Colonic mucosa (tissue), 4 donors: ENCODE data around the gene KAT2A. TPM values are rescaled to one million over a fixed set of nuclear protein-coding genes. Genes with fewer than 3 reads are reported as not detected.

ENCODE experiments used
- DNase-seq: peaks from one replicate; pipeline ENCODE4 v3.0.0-alpha.2; 2020
- H3K27ac ChIP-seq: fragments of 200-600 bp; one replicate; pipeline ENCODE4 v1.8.0; 2021
- H3K27me3 ChIP-seq: fragments of 200-600 bp; one replicate; pipeline ENCODE4 v1.8.0; 2021
- H3K36me3 ChIP-seq: fragments of 200-600 bp; one replicate; pipeline ENCODE4 v1.8.0; 2021
- H3K4me1 ChIP-seq: fragments of 200-600 bp; one replicate; pipeline ENCODE4 v1.8.0; 2021; ENCODE audit warnings: mild to moderate bottlenecking
- H3K4me3 ChIP-seq: fragments of 200-600 bp; one replicate; pipeline ENCODE4 v1.8.0; 2021
- H3K9ac ChIP-seq, 2 donors: one replicate each; pipeline ENCODE4 v1.7.0; 2013; ENCODE audit warnings: control low read depth in 2 of 2, low read depth in 2 of 2, low read length in 2 of 2
- H3K9me3 ChIP-seq: fragments of 200-600 bp; one replicate; pipeline ENCODE4 v1.8.0; 2021
- intact Hi-C: fragments of 100-400 bp; cut with DNase I; formaldehyde crosslinking; loops from one replicate; pipeline ENCODE4 v1.14.1; 2022
- total RNA-seq, 2 donors: library from RNA; stranded (reverse); fragmentation: NEBNext Ultra II Directional in 1 of 2; extraction: Animal tissue kit (Norgen Biotek cat#: 25700) in 1 of 2; gene quantifications; one replicate each; pipeline ENCODE4 v1.2.1, GENCODE V29; 2021
- TF ChIP-seq, protein P1 (sequence below): fragments of 200-600 bp; IDR thresholded peaks from one replicate; pipeline ENCODE4 v1.8.0; 2022; ENCODE audit warnings: antibody characterized with exemption, mild to moderate bottlenecking
- donor health status: healthy.
- donor health status: DM: no; HTN: no; CAD: no.
- donor health status: DM: no; HTN: no; CAD: no.

KAT2A gene
- total RNA-seq, 2 donors from 2014 or later: 16.9 to 59.8 TPM

DNA sequence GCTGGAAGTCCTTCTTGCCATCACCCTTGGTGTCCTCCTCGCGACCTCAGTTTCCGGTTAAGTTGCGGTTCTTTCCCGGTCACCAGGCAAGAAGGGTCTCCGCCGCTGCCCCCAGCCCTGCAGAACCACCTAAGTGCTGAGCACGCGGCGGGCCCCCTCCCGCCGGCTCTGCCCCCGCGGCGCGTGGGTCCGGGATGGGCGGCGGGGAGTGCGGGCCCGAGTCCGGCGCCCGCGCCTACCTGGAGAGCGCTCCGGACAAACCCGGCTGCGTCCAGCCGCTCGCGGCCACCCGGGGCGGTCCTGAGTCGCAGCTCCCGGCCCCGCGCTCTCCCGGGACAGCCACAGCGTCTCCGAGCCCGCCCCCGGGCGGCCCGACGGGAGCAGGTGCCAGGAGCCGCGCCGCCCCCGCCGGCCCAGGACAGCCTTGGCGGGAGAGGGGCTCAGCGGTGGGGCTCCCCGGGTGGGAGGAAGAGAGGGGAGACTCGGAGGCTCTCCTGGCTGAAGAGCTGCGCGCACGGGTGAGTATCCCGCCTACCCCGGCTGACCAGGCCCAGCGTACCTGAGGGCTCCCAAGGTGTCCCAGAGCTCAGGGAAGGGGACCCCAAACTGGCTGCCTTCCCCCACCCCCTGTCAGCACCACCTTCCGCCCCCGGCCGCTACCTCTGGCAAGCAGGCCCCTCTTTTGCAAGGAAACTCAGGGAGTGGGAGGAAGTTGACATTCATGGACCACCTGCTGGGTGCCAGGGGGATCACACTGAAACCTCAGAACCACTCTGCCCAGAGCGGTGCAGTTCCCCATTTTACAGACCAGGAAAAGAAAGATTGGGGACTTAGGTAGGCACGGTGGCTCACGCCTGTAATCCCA, 48.6 kb downstream of the KAT2A start:
- DNase-seq: no peak
- Histone ChIP-seq H3K9ac (peak overlapping the region in 1 of 2 donors; percentile 24), H3K9me3 (no peaks in the 10 kb centered on the region), H3K4me1 (no peaks in the 10 kb centered on the region), H3K36me3 (no peaks in the 10 kb centered on the region), H3K4me3 (peak overlapping the region; percentile 13), H3K27me3 (peaks cover 22% of the 10 kb centered on the region), H3K27ac (no peak overlapping the region)
- intact Hi-C loops: no loop called here
- TF ChIP-seq, protein P1, sequence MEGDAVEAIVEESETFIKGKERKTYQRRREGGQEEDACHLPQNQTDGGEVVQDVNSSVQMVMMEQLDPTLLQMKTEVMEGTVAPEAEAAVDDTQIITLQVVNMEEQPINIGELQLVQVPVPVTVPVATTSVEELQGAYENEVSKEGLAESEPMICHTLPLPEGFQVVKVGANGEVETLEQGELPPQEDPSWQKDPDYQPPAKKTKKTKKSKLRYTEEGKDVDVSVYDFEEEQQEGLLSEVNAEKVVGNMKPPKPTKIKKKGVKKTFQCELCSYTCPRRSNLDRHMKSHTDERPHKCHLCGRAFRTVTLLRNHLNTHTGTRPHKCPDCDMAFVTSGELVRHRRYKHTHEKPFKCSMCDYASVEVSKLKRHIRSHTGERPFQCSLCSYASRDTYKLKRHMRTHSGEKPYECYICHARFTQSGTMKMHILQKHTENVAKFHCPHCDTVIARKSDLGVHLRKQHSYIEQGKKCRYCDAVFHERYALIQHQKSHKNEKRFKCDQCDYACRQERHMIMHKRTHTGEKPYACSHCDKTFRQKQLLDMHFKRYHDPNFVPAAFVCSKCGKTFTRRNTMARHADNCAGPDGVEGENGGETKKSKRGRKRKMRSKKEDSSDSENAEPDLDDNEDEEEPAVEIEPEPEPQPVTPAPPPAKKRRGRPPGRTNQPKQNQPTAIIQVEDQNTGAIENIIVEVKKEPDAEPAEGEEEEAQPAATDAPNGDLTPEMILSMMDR: no peak

DNA sequence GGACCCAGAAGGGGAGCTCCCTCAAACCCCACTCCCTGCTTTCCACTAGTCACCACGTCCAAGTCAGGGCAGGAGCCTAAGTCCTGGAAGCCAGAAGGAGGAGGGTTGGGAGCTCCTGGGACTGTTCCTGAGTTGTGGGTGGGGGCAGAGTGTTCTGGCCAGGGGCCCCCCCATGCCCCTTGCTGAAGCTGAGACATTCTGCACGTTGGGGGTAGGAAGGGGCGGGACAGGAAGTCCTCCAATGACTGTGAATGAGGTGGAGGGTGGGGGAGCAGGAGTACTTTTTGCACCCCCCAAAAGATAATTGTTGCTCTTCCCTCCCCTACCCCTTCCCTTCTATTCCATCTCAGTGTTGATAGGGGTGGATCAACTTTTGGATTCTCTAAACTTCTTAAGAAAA, 49.4 kb downstream of the KAT2A start:
- TF ChIP-seq, protein P1: no peak
- Histone ChIP-seq H3K9ac (no peak overlapping the region), H3K27me3 (peaks cover 22% of the 10 kb centered on the region), H3K36me3 (no peaks in the 10 kb centered on the region), H3K4me3 (no peak overlapping the region), H3K4me1 (no peaks in the 10 kb centered on the region), H3K27ac (no peak overlapping the region), H3K9me3 (no peaks in the 10 kb centered on the region)
- no peak for DNase-seq
- intact Hi-C loops: no loop called here

DNA sequence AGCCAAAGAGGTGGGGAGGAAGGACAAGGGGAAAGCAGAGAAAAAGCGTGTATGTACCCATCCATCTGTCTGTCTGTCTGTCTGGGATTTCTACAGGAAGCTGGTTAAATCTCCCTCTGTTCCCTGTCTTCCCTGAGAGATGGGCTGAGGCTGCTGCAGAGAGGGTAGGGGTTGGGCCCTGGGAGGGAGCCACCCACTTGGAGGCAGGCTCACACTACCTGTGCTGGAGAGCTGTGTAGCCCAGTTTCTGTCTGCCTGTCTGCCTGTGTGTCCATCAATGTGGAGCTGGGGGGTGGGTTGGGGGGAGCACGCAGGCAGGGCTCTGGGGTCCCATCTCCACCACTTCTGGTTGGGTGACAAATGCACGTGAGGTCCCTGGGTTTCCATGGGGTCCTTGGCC, 52.2 kb downstream of the KAT2A start:
- H3K4me3 ChIP-seq: no peak overlapping the region
- no peaks in the 10 kb centered on the region for H3K36me3 ChIP-seq
- no peak for DNase-seq
- peaks cover 22% of the 10 kb centered on the region for H3K27me3 ChIP-seq
- TF ChIP-seq, protein P1: no peak
- no peaks in the 10 kb centered on the region for H3K4me1 ChIP-seq
- no peaks in the 10 kb centered on the region for H3K9me3 ChIP-seq
- H3K27ac ChIP-seq: no peak overlapping the region
- intact Hi-C loops: loop anchor here (5.0 kb wide), 2 partner anchors 33 to 48 kb away; no protein-coding TSS in a partner anchor
- no peak overlapping the region for H3K9ac ChIP-seq

GRCh38 chr17:42067371-42068091, 53.6 kb downstream of the KAT2A start:
- Histone ChIP-seq H3K9ac (no peak overlapping the region), H3K27me3 (peaks cover 16% of the 10 kb centered on the region), H3K9me3 (no peaks in the 10 kb centered on the region), H3K27ac (no peak overlapping the region), H3K36me3 (no peaks in the 10 kb centered on the region), H3K4me3 (no peak overlapping the region), H3K4me1 (no peaks in the 10 kb centered on the region)
- TF ChIP-seq, protein P1: peak; percentile 91
- intact Hi-C loops: loop anchor here (5.0 kb wide), 2 partner anchors 35 to 50 kb away; no protein-coding TSS in a partner anchor
- peak; percentile 81 for DNase-seq

DNA sequence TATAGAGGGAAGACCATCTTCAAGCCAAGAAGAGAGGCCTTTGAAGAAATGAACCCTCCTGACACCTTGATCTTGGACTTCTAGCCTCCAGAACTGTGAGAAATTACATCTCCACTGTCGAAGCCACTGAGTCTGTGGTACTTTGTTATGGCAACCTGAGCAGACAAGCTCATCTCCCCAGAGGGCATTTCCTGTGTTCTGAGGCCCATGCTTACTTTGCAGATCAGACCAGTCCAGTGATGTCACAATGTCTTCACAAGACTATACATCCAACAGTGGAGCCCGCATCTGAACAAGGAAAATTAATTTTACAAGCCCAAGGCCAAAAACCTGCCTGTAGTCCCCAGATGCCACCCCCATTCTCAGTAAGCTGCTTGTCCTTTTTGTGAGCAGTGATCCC, 56.0 kb downstream of the KAT2A start:
- intact Hi-C loops: loop anchor here (5.0 kb wide), 2 partner anchors 37 to 52 kb away; no protein-coding TSS in a partner anchor
- no peak for DNase-seq

More for the DNA sequence above, 56.0 kb downstream of the KAT2A start:
- Histone ChIP-seq H3K4me1 (no peaks in the 10 kb centered on the region), H3K27ac (no peak overlapping the region), H3K27me3 (no peaks in the 10 kb centered on the region), H3K9ac (no peak overlapping the region), H3K36me3 (no peaks in the 10 kb centered on the region), H3K4me3 (no peak overlapping the region), H3K9me3 (no peaks in the 10 kb centered on the region)
- TF ChIP-seq, protein P1: no peak

Other genes starting within 250 kb of the KAT2A start
- 100 to 1,000 TPM; 135 to 145 TPM for gene ACLY, start 202.4 kb downstream of the KAT2A start, total RNA-seq
- under 1 TPM; 0.15 to 0.19 TPM for gene ODAD4, start 190.8 kb downstream of the KAT2A start, total RNA-seq
- 10 to 100 TPM; 44.7 to 49.4 TPM for gene CNP, start 154.6 kb downstream of the KAT2A start, total RNA-seq
- 100 to 1,000 TPM in 1 of 2 donors, 10 to 100 TPM in 1; 82.7 to 103 TPM for gene DNAJC7, start 103.9 kb downstream of the KAT2A start, total RNA-seq
- gene NKIRAS2, start 101.3 kb downstream of the KAT2A start, total RNA-seq: 10 to 100 TPM; 25.8 to 26.3 TPM
- gene C17orf113, start 70.8 kb downstream of the KAT2A start, total RNA-seq: 1 to 10 TPM in 1 of 2 donors, under 1 TPM in 1; 0.84 to 1.2 TPM
- gene ZNF385C, start 22.9 kb downstream of the KAT2A start, total RNA-seq: under 1 TPM; 0.20 to 0.32 TPM
- 10 to 100 TPM; 10.6 to 11.3 TPM for gene DHX58, start 8.7 kb downstream of the KAT2A start, total RNA-seq
- not detected for gene HSPB9, start 1.4 kb upstream of the KAT2A start, total RNA-seq
- gene RAB5C, start 33.6 kb upstream of the KAT2A start, total RNA-seq: 100 to 1,000 TPM; 148 to 171 TPM
- under 1 TPM in 1 of 2 donors, not detected in 1; 0.07 TPM for gene KCNH4, start 59.8 kb upstream of the KAT2A start, total RNA-seq
- not detected for gene HCRT, start 64.1 kb upstream of the KAT2A start, total RNA-seq
- gene GHDC, start 73.1 kb upstream of the KAT2A start, total RNA-seq: 10 to 100 TPM; 20.6 to 23.0 TPM
- 10 to 100 TPM; 29.3 to 38.4 TPM for gene STAT5B, start 155.0 kb upstream of the KAT2A start, total RNA-seq
- gene STAT5A, start 167.1 kb upstream of the KAT2A start, total RNA-seq: 10 to 100 TPM; 22.0 to 22.4 TPM